PC-3 (cell line): ENCODE measurements around the gene NET1. TPM values are rescaled to one million over a fixed set of nuclear protein-coding genes. Genes with fewer than 3 reads are reported as not detected.

Source experiments
- ATAC-seq: fragments of 200-7000 bp; cut with Tn5 transposase; 2 replicates; pipeline ENCODE4 v1.9.1; 2020; ENCODE audit warnings: mild to moderate bottlenecking, moderate library complexity
- BruUV-seq: library from RNA; stranded (reverse); fragments of 400-500 nt; replicated peaks from 2 replicates; lab custom pipeline; 2021; lab: Mats Ljungman, UMichigan
- CTCF ChIA-PET: fragments of 300-600 bp; sonication (Branson Sonifier 250); formaldehyde crosslinking; loops from one replicate; lab custom pipeline; 2022; ENCODE audit warnings: antibody characterized with exemption; lab: Charles Lee
- POLR2A ChIA-PET: fragments of 300-600 bp; sonication (Branson Sonifier 250); formaldehyde crosslinking; loops from one replicate; lab custom pipeline; 2022; ENCODE audit warnings: antibody characterized with exemption; ENCODE audit not compliant: unreplicated experiment; lab: Charles Lee
- DNase-seq: peaks from one replicate; pipeline ENCODE4 v3.0.0-alpha.2; 2015
- H2AFZ ChIP-seq: fragments of 300-600 bp; sonication (generic); 2 replicates; pipeline ENCODE4 v1.6.0; 2016; ENCODE audit warnings: antibody characterized with exemption, low read length
- H3F3A ChIP-seq: fragments of 300-600 bp; sonication (generic); one replicate; pipeline ENCODE4 v1.6.0; 2017; ENCODE audit warnings: antibody characterized with exemption, low read length, control low read depth, mild to moderate bottlenecking; ENCODE audit not compliant: unreplicated experiment
- H3K27ac ChIP-seq: fragments of 300-600 bp; sonication (generic); 2 replicates; pipeline ENCODE4 v1.5.1; 2016; ENCODE audit warnings: mild to moderate bottlenecking, low read length
- H3K27me3 ChIP-seq: fragments of 300-600 bp; sonication (generic); 2 replicates; pipeline ENCODE4 v1.6.1; 2016; ENCODE audit warnings: low read length, mixed read lengths
- H3K36me3 ChIP-seq: fragments of 300-600 bp; sonication (generic); 2 replicates; pipeline ENCODE4 v1.6.1; 2016; ENCODE audit warnings: low read depth, mixed run types, low read length, mixed read lengths
- H3K4me1 ChIP-seq: fragments of 300-600 bp; sonication (generic); 2 replicates; pipeline ENCODE4 v1.5.1; 2016; ENCODE audit warnings: low read length; ENCODE audit not compliant: insufficient read depth
- H3K4me2 ChIP-seq: fragments of 300-600 bp; sonication (generic); 2 replicates; pipeline ENCODE4 v1.6.0; 2016; ENCODE audit warnings: low read length
- H3K4me3 ChIP-seq: fragments of 300-600 bp; sonication (generic); 2 replicates; pipeline ENCODE4 v1.5.1; 2016; ENCODE audit warnings: mild to moderate bottlenecking, low read length, mixed read lengths
- H3K79me2 ChIP-seq: fragments of 300-600 bp; sonication (generic); 2 replicates; pipeline ENCODE4 v1.6.1; 2017; ENCODE audit warnings: low read length, mixed read lengths
- H3K9ac ChIP-seq: fragments of 300-600 bp; sonication (generic); 2 replicates; pipeline ENCODE4 v1.6.0; 2016; ENCODE audit warnings: mild to moderate bottlenecking, low read length
- H3K9me2 ChIP-seq: fragments of 300-600 bp; sonication (generic); replicated peaks from 2 replicates; pipeline ENCODE4 v1.6.1; 2016; ENCODE audit warnings: mixed run types, low read length, mixed read lengths
- H3K9me3 ChIP-seq: fragments of 300-600 bp; sonication (generic); 2 replicates; pipeline ENCODE4 v1.6.1; 2016; ENCODE audit warnings: low read length, mixed read lengths
- H4K20me1 ChIP-seq: fragments of 300-600 bp; sonication (generic); 2 replicates; pipeline ENCODE4 v1.6.1; 2016; ENCODE audit warnings: low read length, mixed read lengths
- EZH2 ChIP-seq: fragments of 300-600 bp; sonication (generic); IDR thresholded peaks from one replicate; pipeline ENCODE4 v1.6.1; 2017; ENCODE audit warnings: antibody characterized with exemption, mild to moderate bottlenecking, low read length; ENCODE audit not compliant: unreplicated experiment
- EZH2phosphoT487 ChIP-seq: fragments of 300-600 bp; sonication (generic); IDR thresholded peaks from 2 replicates; pipeline ENCODE4 v1.6.1; 2018; ENCODE audit warnings: mild to moderate bottlenecking, antibody characterized with exemption, low read length, borderline replicate concordance
- intact Hi-C: fragments of 100-400 bp; cut with micrococcal nuclease; formaldehyde crosslinking; loops from 2 replicates; pipeline ENCODE4 v1.9.0; 2023
- total RNA-seq: library from RNA; depleted of rRNA; stranded (reverse); fragments of >200 nt; gene quantifications from 2 replicates; pipeline ENCODE4 v1.2.3, GENCODE V29; 2014
- TF ChIP-seq, protein P1 (sequence below): fragments of 300-600 bp; sonication (generic); conservative IDR thresholded peaks from 2 replicates; pipeline ENCODE4 v1.5.1; 2017; ENCODE audit warnings: antibody characterized with exemption, low read depth, mild to moderate bottlenecking, low read length

NET1 gene
- total RNA-seq, 1 experiment from 2014 or later: 88.2 TPM

DNA sequence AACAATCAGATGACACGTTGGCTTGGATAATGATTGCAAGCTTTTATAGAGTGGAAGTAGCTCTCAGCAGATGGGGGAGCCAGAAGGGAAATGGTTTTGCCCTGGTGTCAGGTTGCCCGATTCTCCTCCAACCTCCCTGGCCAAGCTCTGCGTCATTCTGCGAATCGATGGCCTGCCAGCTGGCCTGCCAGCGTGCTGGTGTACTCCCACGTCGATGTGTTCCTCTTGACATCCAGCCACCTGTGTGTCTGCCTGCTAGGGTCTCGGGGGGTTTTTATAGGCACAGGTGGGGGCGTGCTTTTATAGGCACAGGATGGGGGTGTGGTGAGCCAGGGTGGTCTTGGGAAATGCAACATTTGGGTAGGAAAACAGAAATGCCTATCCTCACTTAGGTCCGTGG is 4.6 kb downstream of the NET1 start:
- no peak overlapping the region for H3K27ac ChIP-seq
- TF ChIP-seq EZH2 (no peak), EZH2phosphoT487 (no peak)
- TF ChIP-seq, protein P1, sequence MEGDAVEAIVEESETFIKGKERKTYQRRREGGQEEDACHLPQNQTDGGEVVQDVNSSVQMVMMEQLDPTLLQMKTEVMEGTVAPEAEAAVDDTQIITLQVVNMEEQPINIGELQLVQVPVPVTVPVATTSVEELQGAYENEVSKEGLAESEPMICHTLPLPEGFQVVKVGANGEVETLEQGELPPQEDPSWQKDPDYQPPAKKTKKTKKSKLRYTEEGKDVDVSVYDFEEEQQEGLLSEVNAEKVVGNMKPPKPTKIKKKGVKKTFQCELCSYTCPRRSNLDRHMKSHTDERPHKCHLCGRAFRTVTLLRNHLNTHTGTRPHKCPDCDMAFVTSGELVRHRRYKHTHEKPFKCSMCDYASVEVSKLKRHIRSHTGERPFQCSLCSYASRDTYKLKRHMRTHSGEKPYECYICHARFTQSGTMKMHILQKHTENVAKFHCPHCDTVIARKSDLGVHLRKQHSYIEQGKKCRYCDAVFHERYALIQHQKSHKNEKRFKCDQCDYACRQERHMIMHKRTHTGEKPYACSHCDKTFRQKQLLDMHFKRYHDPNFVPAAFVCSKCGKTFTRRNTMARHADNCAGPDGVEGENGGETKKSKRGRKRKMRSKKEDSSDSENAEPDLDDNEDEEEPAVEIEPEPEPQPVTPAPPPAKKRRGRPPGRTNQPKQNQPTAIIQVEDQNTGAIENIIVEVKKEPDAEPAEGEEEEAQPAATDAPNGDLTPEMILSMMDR: no peak
- DNase-seq: no peak
- no peaks in the 10 kb centered on the region for H3K27me3 ChIP-seq
- H4K20me1 ChIP-seq: no peaks in the 10 kb centered on the region
- no peaks in the 10 kb centered on the region for H3K9me2 ChIP-seq
- H2AFZ ChIP-seq: no peak overlapping the region
- H3K79me2 ChIP-seq: peaks cover 91% of the 10 kb centered on the region
- H3K4me2 ChIP-seq: no peak overlapping the region
- H3K4me3 ChIP-seq: no peak overlapping the region
- BruUV-seq: no TSS peak
- no peaks in the 10 kb centered on the region for H3K36me3 ChIP-seq
- no peak for ATAC-seq
- intact Hi-C loops: no loop called here
- ChIA-PET CTCF (no interaction called here), POLR2A (no interaction called here)
- peaks cover 5% of the 10 kb centered on the region; the same call in 1 of the 2 replicates for H3K4me1 ChIP-seq
- no peaks in the 10 kb centered on the region for H3F3A ChIP-seq
- no peak overlapping the region for H3K9ac ChIP-seq
- no peaks in the 10 kb centered on the region for H3K9me3 ChIP-seq

DNA sequence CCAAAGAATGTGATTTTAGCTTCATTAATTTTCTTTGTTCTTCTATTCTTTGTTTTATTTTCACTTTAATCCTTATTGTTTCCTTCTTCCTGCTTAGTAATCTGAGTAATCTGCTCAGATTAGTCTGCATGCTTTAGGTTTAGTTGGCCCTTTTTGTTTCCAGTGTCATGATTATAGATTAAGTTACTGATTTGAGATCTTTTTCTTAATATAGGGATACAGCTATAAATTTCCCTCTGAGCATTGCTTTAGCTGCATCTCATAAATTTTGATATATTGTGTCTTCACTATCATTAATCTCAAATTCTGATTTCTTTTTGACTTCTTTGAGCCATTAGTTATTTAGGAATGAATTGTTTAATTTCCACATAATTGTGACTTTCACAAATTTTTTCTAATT is 6.2 kb downstream of the NET1 start:
- intact Hi-C loops: no loop called here
- BruUV-seq: no TSS peak

DNA sequence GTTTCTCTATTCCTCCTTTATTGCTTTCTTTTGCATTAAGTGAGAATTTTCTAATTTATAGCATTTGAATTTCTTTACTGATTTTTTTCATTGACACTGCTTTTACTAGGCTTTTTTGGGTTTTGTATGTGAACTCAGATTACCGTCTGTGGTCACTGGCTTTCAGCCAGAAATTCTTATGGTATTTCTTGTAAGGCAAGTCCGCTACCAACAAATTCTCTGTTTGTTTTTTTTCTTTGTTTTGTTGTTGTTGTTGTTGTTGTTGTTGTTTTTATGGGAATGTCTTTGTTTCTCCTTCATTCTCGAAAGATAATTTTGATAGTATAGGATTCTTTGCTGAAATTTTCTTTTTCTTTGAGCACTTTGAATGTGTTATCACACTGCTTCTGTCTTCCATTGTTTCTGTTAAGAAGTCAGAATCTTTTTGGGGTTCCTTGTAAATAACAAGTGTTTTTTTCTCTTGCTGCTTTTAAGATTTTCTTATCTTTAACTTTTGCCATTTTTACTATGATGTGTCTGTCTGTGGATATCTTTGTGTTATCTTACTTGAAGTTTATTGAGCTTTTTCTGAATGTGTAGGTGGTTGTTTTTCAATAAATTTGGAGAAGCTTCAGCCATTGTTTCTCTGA is 7.2 kb downstream of the NET1 start:
- Histone ChIP-seq H3K9me2 (no peaks in the 10 kb centered on the region), H3K9me3 (no peaks in the 10 kb centered on the region), H3K4me3 (no peak overlapping the region), H3F3A (no peaks in the 10 kb centered on the region), H4K20me1 (no peaks in the 10 kb centered on the region), H3K9ac (no peak overlapping the region), H3K4me2 (no peak overlapping the region), H3K79me2 (peaks cover 100% of the 10 kb centered on the region), H3K27ac (no peak overlapping the region), H3K36me3 (no peaks in the 10 kb centered on the region), H2AFZ (no peak overlapping the region), H3K4me1 (no peaks in the 10 kb centered on the region), H3K27me3 (no peaks in the 10 kb centered on the region)
- intact Hi-C loops: no loop called here
- no peak for DNase-seq
- no TSS peak for BruUV-seq
- POLR2A ChIA-PET: no interaction called here
- ATAC-seq: no peak
- TF ChIP-seq EZH2 (no peak), EZH2phosphoT487 (no peak)
- TF ChIP-seq, protein P1: no peak
- CTCF ChIA-PET: no interaction called here

More for the DNA sequence above, 6.2 kb downstream of the NET1 start:
- ChIA-PET CTCF (no interaction called here), POLR2A (no interaction called here)
- Histone ChIP-seq H3K9ac (no peak overlapping the region), H3K9me2 (no peaks in the 10 kb centered on the region), H3K4me1 (peaks cover 5% of the 10 kb centered on the region; the same call in 1 of the 2 replicates), H3K4me2 (no peak overlapping the region), H3F3A (no peaks in the 10 kb centered on the region), H3K27ac (no peak overlapping the region), H3K36me3 (no peaks in the 10 kb centered on the region), H3K79me2 (peaks cover 100% of the 10 kb centered on the region), H4K20me1 (no peaks in the 10 kb centered on the region), H2AFZ (no peak overlapping the region), H3K27me3 (no peaks in the 10 kb centered on the region), H3K9me3 (no peaks in the 10 kb centered on the region), H3K4me3 (no peak overlapping the region)
- DNase-seq (no peak), ATAC-seq (no peak)
- no peak for TF ChIP-seq EZH2
- TF ChIP-seq, protein P1: no peak
- TF ChIP-seq EZH2phosphoT487: no peak
